HL-60 (cell line): ENCODE results near the gene DNAJC1.

Experiments
- GABPA ChIP-seq: IDR thresholded peaks from 2 replicates; pipeline ENCODE4 v1.6.1; 2012; ENCODE audit warnings: low read depth
- POLR2AphosphoS5 ChIP-seq: IDR thresholded peaks from 2 replicates; pipeline ENCODE4 v1.6.1; 2012; ENCODE audit warnings: low read depth
- REST ChIP-seq: IDR thresholded peaks from 2 replicates; pipeline ENCODE4 v1.6.1; 2012; ENCODE audit warnings: low read depth; ENCODE audit not compliant: insufficient replicate concordance
- SPI1 ChIP-seq: IDR thresholded peaks from 2 replicates; pipeline ENCODE4 v1.6.1; 2012; ENCODE audit warnings: low read depth, mild to moderate bottlenecking, borderline replicate concordance
- TF ChIP-seq, protein P1 (sequence below): IDR thresholded peaks from one replicate; pipeline ENCODE4 v1.5.1; 2011; ENCODE audit warnings: low read length, control low read depth, inconsistent platforms; ENCODE audit not compliant: insufficient read depth

DNA sequence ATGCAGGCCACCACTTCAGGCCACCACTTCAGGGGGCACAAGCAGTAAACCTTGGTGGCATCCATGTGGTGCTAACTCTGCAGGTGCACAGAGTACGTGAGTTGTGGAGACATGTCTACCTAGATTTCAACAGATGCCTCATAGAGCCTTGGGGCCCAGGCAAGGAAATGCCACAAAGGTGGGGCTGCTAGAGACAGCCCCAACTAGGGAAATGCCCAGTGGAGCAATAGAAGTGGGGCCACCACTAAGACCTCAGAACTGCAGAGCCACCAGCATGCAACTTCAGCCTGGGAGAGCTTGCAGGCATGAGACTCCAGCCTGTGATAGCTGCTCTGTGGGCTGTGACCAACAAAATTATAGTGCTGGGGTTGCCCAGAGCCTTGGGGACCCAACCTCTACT, 107.6 kb downstream of the DNAJC1 start:
- TF ChIP-seq, protein P1, sequence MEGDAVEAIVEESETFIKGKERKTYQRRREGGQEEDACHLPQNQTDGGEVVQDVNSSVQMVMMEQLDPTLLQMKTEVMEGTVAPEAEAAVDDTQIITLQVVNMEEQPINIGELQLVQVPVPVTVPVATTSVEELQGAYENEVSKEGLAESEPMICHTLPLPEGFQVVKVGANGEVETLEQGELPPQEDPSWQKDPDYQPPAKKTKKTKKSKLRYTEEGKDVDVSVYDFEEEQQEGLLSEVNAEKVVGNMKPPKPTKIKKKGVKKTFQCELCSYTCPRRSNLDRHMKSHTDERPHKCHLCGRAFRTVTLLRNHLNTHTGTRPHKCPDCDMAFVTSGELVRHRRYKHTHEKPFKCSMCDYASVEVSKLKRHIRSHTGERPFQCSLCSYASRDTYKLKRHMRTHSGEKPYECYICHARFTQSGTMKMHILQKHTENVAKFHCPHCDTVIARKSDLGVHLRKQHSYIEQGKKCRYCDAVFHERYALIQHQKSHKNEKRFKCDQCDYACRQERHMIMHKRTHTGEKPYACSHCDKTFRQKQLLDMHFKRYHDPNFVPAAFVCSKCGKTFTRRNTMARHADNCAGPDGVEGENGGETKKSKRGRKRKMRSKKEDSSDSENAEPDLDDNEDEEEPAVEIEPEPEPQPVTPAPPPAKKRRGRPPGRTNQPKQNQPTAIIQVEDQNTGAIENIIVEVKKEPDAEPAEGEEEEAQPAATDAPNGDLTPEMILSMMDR = no peak
- TF ChIP-seq POLR2AphosphoS5 = no peak
- TF ChIP-seq REST = no peak
- TF ChIP-seq SPI1 = no peak
- no peak for TF ChIP-seq GABPA
